ENCODE data around the gene RHBDD1. TPM values are rescaled to one million over a fixed set of nuclear protein-coding genes. Genes with fewer than 3 reads are reported as not detected.

RHBDD1 gene
- total and polyA plus RNA-seq, 2 donors (not counting 1 experiment from before 2014, with no cell fraction given) = 21.2 to 128 TPM

DNA sequence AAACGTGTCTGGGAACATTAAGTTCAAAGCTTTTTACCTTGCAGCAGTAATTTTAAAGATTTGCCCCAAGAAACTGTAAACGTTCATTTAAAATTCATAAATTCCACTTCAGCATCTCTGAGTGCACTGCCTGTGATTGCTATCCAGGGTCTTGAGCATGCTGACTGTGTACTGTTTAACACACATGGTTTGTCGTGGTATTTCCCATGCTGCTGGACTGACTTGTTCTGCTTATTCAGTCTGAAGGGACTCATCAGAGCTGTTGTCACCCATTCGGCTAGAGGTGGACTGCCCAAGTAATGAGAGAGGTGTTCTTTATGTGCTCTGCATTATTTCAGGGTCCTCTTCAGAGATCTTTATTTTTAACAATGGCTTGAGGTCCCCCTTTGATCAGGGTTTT lies 53.1 kb downstream of the RHBDD1 start:
- no peak overlapping the region for H3K4me2 ChIP-seq (replicated peaks; ENCODE audit: low read depth, low read length, poor library complexity, severe bottlenecking)

GRCh38 chr2:226890286-226890685 lies 54.4 kb downstream of the RHBDD1 start:
- Histone ChIP-seq H3K79me2 (ENCODE audit: control insufficient read depth, insufficient read depth, low read length) (peaks cover 4% of the 10 kb centered on the region), H3K9ac (ENCODE audit: low read length) (no peak overlapping the region), H3K4me2 (replicated peaks; ENCODE audit: low read depth, low read length, poor library complexity, severe bottlenecking) (no peak overlapping the region), H3K27me3 (replicated peaks in 1 of 4; ENCODE audit: control extremely low read depth in 1 of 4, control insufficient read depth in 3 of 4, insufficient read depth in 4 of 4, low read length in 3 of 4) (no peaks in the 10 kb centered on the region), H3K4me1 (ENCODE audit: control insufficient read depth in 2 of 2, insufficient read depth in 2 of 2, low read length in 2 of 2) (peaks cover 0 to 5% of the 10 kb centered on the region in 2 donors), H3K4me3 (ENCODE audit: control extremely low read depth in 1 of 5, extremely low read depth in 1 of 5, insufficient read depth in 1 of 5, low read depth in 2 of 5, low read length in 4 of 5) (no peak overlapping the region), H4K20me1 (ENCODE audit: control insufficient read depth, insufficient read depth, low read length, poor library complexity, severe bottlenecking) (no peaks in the 10 kb centered on the region), H2AFZ (ENCODE audit: insufficient read depth, low read depth, low read length, poor library complexity, severe bottlenecking) (no peak overlapping the region), H3K9me3 (ENCODE audit: control extremely low read depth in 1 of 3, control insufficient read depth in 2 of 3, insufficient read depth in 1 of 3, low read length in 2 of 3) (no peaks in the 10 kb centered on the region), H3K27ac (ENCODE audit: low read length in 2 of 2) (no peak overlapping the region), H3K36me3 (replicated peaks in 1 of 2; ENCODE audit: control extremely low read depth in 1 of 2, control insufficient read depth in 1 of 2, extremely low read depth in 1 of 2, insufficient read depth in 2 of 2, low read length in 1 of 2) (peaks cover 2 to 8% of the 10 kb centered on the region in 2 experiments)
- no CpG with 5 or more reads among the region's 1 CpG for WGBS (ENCODE audit: insufficient coverage)
- POLR2A ChIA-PET = no interaction called here
- ATAC-seq (ENCODE audit: low read depth) (no peak), DNase-seq (no peak)
- Mint-ChIP-seq H3K27me3 (no peaks in the 10 kb centered on the region), H3K4me3 (no peak overlapping the region), H3K27ac (no peak overlapping the region), H3K9me3 (ENCODE audit: insufficient read depth) (no peaks in the 10 kb centered on the region), H3K4me1 (peaks cover 27% of the 10 kb centered on the region)
- CTCF ChIA-PET = interaction anchor here (1.5 kb wide), 1 partner anchor 90 kb away, joined by 3 read pairs; no protein-coding TSS in a partner anchor
- intact Hi-C loops (cut with micrococcal nuclease) = no loop called here
- no peak for TF ChIP-seq EZH2 (IDR thresholded peaks at IDR 0.05; ENCODE audit: borderline replicate concordance, insufficient read depth, low read depth, low read length, poor library complexity, severe bottlenecking)
- TF ChIP-seq, protein P1, sequence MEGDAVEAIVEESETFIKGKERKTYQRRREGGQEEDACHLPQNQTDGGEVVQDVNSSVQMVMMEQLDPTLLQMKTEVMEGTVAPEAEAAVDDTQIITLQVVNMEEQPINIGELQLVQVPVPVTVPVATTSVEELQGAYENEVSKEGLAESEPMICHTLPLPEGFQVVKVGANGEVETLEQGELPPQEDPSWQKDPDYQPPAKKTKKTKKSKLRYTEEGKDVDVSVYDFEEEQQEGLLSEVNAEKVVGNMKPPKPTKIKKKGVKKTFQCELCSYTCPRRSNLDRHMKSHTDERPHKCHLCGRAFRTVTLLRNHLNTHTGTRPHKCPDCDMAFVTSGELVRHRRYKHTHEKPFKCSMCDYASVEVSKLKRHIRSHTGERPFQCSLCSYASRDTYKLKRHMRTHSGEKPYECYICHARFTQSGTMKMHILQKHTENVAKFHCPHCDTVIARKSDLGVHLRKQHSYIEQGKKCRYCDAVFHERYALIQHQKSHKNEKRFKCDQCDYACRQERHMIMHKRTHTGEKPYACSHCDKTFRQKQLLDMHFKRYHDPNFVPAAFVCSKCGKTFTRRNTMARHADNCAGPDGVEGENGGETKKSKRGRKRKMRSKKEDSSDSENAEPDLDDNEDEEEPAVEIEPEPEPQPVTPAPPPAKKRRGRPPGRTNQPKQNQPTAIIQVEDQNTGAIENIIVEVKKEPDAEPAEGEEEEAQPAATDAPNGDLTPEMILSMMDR (IDR thresholded peaks at IDR 0.05) = no peak

More for the DNA sequence above, 53.1 kb downstream of the RHBDD1 start:
- DNase-seq (no peak), ATAC-seq (ENCODE audit: low read depth) (no peak)
- no peaks in the 10 kb centered on the region for H3K27me3 ChIP-seq (replicated peaks in 1 of 4; ENCODE audit: control extremely low read depth in 1 of 4, control insufficient read depth in 3 of 4, insufficient read depth in 4 of 4, low read length in 3 of 4)
- Mint-ChIP-seq H3K4me1 (peaks cover 24% of the 10 kb centered on the region), H3K27me3 (no peaks in the 10 kb centered on the region), H3K4me3 (no peak overlapping the region), H3K9me3 (ENCODE audit: insufficient read depth) (no peaks in the 10 kb centered on the region), H3K27ac (peak overlapping the region; percentile 1)
- no peak overlapping the region for H2AFZ ChIP-seq (ENCODE audit: insufficient read depth, low read depth, low read length, poor library complexity, severe bottlenecking)
- no peak overlapping the region for H3K9ac ChIP-seq (ENCODE audit: low read length)
- H3K36me3 ChIP-seq (replicated peaks in 1 of 2; ENCODE audit: control extremely low read depth in 1 of 2, control insufficient read depth in 1 of 2, extremely low read depth in 1 of 2, insufficient read depth in 2 of 2, low read length in 1 of 2) = peaks cover 2 to 7% of the 10 kb centered on the region in 2 experiments
- no peaks in the 10 kb centered on the region for H4K20me1 ChIP-seq (ENCODE audit: control insufficient read depth, insufficient read depth, low read length, poor library complexity, severe bottlenecking)
- H3K79me2 ChIP-seq (ENCODE audit: control insufficient read depth, insufficient read depth, low read length) = peaks cover 4% of the 10 kb centered on the region
- no peak overlapping the region for H3K27ac ChIP-seq (ENCODE audit: low read length in 2 of 2)
- TF ChIP-seq, protein P1 (IDR thresholded peaks at IDR 0.05) = no peak
- ChIA-PET CTCF (no interaction called here), POLR2A (no interaction called here)
- H3K9me3 ChIP-seq (ENCODE audit: control extremely low read depth in 1 of 3, control insufficient read depth in 2 of 3, insufficient read depth in 1 of 3, low read length in 2 of 3) = no peaks in the 10 kb centered on the region
- peaks cover 0 to 5% of the 10 kb centered on the region in 2 donors for H3K4me1 ChIP-seq (ENCODE audit: control insufficient read depth in 2 of 2, insufficient read depth in 2 of 2, low read length in 2 of 2)
- 100% methylated on average over 2 of the region's 4 CpGs for WGBS (ENCODE audit: insufficient coverage)
- no peak overlapping the region for H3K4me3 ChIP-seq (ENCODE audit: control extremely low read depth in 1 of 5, extremely low read depth in 1 of 5, insufficient read depth in 1 of 5, low read depth in 2 of 5, low read length in 4 of 5)
- intact Hi-C loops (cut with micrococcal nuclease) = no loop called here
